Neural progenitor cell (in vitro differentiated cells): ENCODE measurements around the gene SP100. TPM values are rescaled to one million over a fixed set of nuclear protein-coding genes. Genes with fewer than 3 reads are reported as not detected.

Source experiments
- DNase-seq: peaks from one replicate; pipeline ENCODE4 v3.0.0-alpha.2; 2016; ENCODE audit warnings: low spot score
- H2AFZ ChIP-seq: fragments of 200-600 bp; sonication (generic); replicated peaks from 2 replicates; pipeline ENCODE4 v1.6.1; 2016; ENCODE audit warnings: antibody characterized with exemption
- H3F3A ChIP-seq: fragments of 200-600 bp; sonication (generic); 2 replicates; pipeline ENCODE4 v1.6.1; 2016; ENCODE audit warnings: antibody characterized with exemption, low read depth
- H3K27ac ChIP-seq: fragments of 200-600 bp; sonication (generic); 2 replicates; pipeline ENCODE4 v1.5.1; 2016; ENCODE audit warnings: mild to moderate bottlenecking
- H3K27me3 ChIP-seq: fragments of 200-600 bp; sonication (generic); 2 replicates; pipeline ENCODE4 v1.6.1; 2016; ENCODE audit warnings: mild to moderate bottlenecking, moderate library complexity
- H3K36me3 ChIP-seq: fragments of 200-600 bp; sonication (generic); 2 replicates; pipeline ENCODE4 v1.5.1; 2016
- H3K4me1 ChIP-seq: fragments of 200-600 bp; sonication (generic); 2 replicates; pipeline ENCODE4 v1.6.1; 2016; ENCODE audit warnings: mixed run types
- H3K4me2 ChIP-seq: fragments of 200-600 bp; sonication (generic); 2 replicates; pipeline ENCODE4 v1.6.1; 2016
- H3K4me3 ChIP-seq: fragments of 200-600 bp; sonication (generic); 2 replicates; pipeline ENCODE4 v1.5.1; 2016
- H3K79me2 ChIP-seq: fragments of 200-600 bp; sonication (generic); 2 replicates; pipeline ENCODE4 v1.6.1; 2016; ENCODE audit warnings: low read depth
- H3K9ac ChIP-seq: fragments of 200-600 bp; sonication (generic); 2 replicates; pipeline ENCODE4 v1.6.1; 2016
- H3K9me3 ChIP-seq: fragments of 200-600 bp; sonication (generic); 2 replicates; pipeline ENCODE4 v1.5.1; 2016; ENCODE audit warnings: low read depth
- H4K20me1 ChIP-seq: fragments of 200-600 bp; sonication (generic); 2 replicates; pipeline ENCODE4 v1.6.1; 2016; ENCODE audit warnings: low read depth
- H3K27ac Mint-ChIP-seq: 3 replicates; pipeline ENCODE4 v1.8.0; 2021; ENCODE audit warnings: mixed read lengths
- H3K27me3 Mint-ChIP-seq: 2 replicates; pipeline ENCODE4 v1.8.0; 2022; ENCODE audit warnings: low read depth, mild to moderate bottlenecking, inconsistent platforms, moderate library complexity, mixed read lengths; ENCODE audit not compliant: insufficient read depth
- H3K36me3 Mint-ChIP-seq: 3 replicates; pipeline ENCODE4 v1.8.0; 2021; ENCODE audit warnings: mixed read lengths
- H3K4me1 Mint-ChIP-seq: 3 replicates; pipeline ENCODE4 v1.8.0; 2021; ENCODE audit warnings: mixed read lengths
- H3K4me3 Mint-ChIP-seq: 3 replicates; pipeline ENCODE4 v1.8.0; 2021; ENCODE audit warnings: mild to moderate bottlenecking, moderate library complexity, mixed read lengths
- H3K9me3 Mint-ChIP-seq: 3 replicates; pipeline ENCODE4 v1.8.0; 2020; ENCODE audit warnings: mixed read lengths
- EZH2 ChIP-seq: fragments of 200-600 bp; sonication (generic); IDR thresholded peaks from 2 replicates; pipeline ENCODE4 v1.6.1; 2017; ENCODE audit warnings: antibody characterized with exemption, mild to moderate bottlenecking, moderate library complexity
- EZH2phosphoT487 ChIP-seq: fragments of 200-600 bp; sonication (generic); IDR thresholded peaks from 2 replicates; pipeline ENCODE4 v1.6.1; 2017; ENCODE audit warnings: antibody characterized with exemption
- total RNA-seq: library from RNA; depleted of rRNA; stranded (reverse); fragments of >200 nt; gene quantifications from 2 replicates; pipeline ENCODE4 v1.2.3, GENCODE V29; 2015; ENCODE audit warnings: low replicate concordance
- TF ChIP-seq, protein P1 (sequence below): fragments of 200-600 bp; sonication (generic); IDR thresholded peaks from 2 replicates; pipeline ENCODE4 v1.5.1; 2017; ENCODE audit warnings: antibody characterized with exemption, mild to moderate bottlenecking

Gene SP100
- total RNA-seq, 1 donor from 2014 or later = 0.69 TPM

DNA sequence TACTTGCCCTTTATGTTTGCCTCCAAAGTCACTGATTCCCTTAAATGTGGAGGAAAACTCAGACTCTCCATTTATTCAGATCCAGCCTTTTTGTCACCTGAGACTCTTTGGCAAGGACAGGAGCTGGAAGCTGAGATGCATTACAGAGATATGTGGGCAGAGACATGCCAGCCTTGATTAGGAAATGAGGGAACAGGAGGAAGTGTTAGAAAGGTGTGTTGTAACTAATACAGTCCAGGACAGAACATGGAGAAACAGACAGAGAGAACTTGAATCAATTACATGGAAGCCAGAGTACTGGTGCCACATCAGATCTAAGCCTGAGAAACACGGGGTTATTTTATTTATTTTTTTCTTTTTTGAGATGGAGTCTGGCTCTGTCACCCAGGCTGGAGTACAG lies 79.0 kb downstream of the SP100 start:
- Histone ChIP-seq H3K79me2 (no peaks in the 10 kb centered on the region), H3K9me3 (no peaks in the 10 kb centered on the region), H4K20me1 (no peaks in the 10 kb centered on the region), H3K36me3 (no peaks in the 10 kb centered on the region), H3K4me1 (no peaks in the 10 kb centered on the region), H3K9ac (no peak overlapping the region), H3K27ac (no peak overlapping the region), H3F3A (no peaks in the 10 kb centered on the region), H3K27me3 (no peaks in the 10 kb centered on the region), H2AFZ (no peak overlapping the region), H3K4me3 (no peak overlapping the region), H3K4me2 (no peak overlapping the region)
- Mint-ChIP-seq H3K27ac (no peak overlapping the region), H3K9me3 (peaks cover 4% of the 10 kb centered on the region), H3K4me1 (no peaks in the 10 kb centered on the region), H3K27me3 (no peaks in the 10 kb centered on the region), H3K36me3 (no peaks in the 10 kb centered on the region), H3K4me3 (no peak overlapping the region)
- TF ChIP-seq, protein P1, sequence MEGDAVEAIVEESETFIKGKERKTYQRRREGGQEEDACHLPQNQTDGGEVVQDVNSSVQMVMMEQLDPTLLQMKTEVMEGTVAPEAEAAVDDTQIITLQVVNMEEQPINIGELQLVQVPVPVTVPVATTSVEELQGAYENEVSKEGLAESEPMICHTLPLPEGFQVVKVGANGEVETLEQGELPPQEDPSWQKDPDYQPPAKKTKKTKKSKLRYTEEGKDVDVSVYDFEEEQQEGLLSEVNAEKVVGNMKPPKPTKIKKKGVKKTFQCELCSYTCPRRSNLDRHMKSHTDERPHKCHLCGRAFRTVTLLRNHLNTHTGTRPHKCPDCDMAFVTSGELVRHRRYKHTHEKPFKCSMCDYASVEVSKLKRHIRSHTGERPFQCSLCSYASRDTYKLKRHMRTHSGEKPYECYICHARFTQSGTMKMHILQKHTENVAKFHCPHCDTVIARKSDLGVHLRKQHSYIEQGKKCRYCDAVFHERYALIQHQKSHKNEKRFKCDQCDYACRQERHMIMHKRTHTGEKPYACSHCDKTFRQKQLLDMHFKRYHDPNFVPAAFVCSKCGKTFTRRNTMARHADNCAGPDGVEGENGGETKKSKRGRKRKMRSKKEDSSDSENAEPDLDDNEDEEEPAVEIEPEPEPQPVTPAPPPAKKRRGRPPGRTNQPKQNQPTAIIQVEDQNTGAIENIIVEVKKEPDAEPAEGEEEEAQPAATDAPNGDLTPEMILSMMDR = no peak
- TF ChIP-seq EZH2 = no peak
- no peak for TF ChIP-seq EZH2phosphoT487
- DNase-seq = no peak

DNA sequence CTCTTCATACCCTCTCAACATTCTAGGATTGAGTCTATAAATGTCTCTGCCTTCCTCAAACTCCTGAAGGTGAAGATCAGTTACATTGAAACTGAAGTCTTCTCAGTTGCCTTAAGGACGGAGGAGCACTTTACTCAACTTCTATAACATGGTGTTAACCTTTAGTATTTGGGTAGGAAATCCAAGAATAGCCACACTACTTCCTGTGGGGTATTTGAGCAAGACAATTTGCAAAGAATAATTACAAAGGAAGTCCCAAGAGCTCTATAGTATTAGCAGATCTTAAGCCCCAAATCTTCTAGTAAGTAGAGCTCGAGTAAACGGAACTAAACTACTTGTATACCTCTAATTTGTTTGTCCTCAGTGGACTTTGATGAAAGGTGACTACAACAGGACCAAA lies 80.9 kb downstream of the SP100 start:
- Mint-ChIP-seq H3K4me1 (no peaks in the 10 kb centered on the region), H3K27ac (no peak overlapping the region), H3K4me3 (no peak overlapping the region), H3K9me3 (peaks cover 2% of the 10 kb centered on the region), H3K36me3 (no peaks in the 10 kb centered on the region), H3K27me3 (no peaks in the 10 kb centered on the region)
- no peaks in the 10 kb centered on the region for H3K4me1 ChIP-seq
- no peak overlapping the region for H3K4me3 ChIP-seq
- no peaks in the 10 kb centered on the region for H3K36me3 ChIP-seq
- no peaks in the 10 kb centered on the region for H3K27me3 ChIP-seq
- H3F3A ChIP-seq = no peaks in the 10 kb centered on the region
- no peaks in the 10 kb centered on the region for H3K79me2 ChIP-seq
- no peaks in the 10 kb centered on the region for H4K20me1 ChIP-seq
- H3K4me2 ChIP-seq = no peak overlapping the region
- no peak overlapping the region for H2AFZ ChIP-seq
- H3K9ac ChIP-seq = no peak overlapping the region
- DNase-seq = no peak
- TF ChIP-seq, protein P1 = no peak
- TF ChIP-seq EZH2 (no peak), EZH2phosphoT487 (no peak)
- no peak overlapping the region for H3K27ac ChIP-seq
- no peaks in the 10 kb centered on the region for H3K9me3 ChIP-seq

DNA sequence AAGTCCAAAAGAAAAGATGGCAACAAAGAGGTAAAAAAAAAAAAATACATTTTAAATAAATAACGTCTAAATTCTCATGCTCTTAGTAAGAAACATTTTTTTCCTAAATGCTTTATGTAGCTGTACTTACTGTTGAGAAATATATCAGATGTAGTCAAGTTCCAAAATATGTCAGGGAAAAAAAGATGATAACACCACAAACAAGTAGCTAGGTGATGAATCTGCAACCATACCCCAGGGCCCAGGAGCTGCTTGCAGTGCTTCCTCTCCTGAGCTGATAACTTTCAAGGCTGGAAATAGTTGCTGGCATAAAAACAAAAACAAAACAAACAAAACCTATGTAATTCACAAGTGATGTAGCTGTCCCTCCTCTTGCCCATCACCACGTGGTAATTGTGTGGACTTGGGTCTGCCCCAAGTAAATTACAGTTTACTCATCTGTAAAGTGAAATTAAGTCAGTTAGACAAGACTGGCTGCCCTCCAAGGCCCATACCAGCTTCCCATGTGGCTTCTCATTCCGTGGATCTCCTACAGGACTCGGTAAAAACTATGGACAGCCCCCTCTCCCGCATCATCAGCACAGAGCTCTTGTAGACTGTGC lies 82.6 kb downstream of the SP100 start:
- no peak for TF ChIP-seq EZH2
- TF ChIP-seq, protein P1 = no peak
- TF ChIP-seq EZH2phosphoT487 = no peak
- Histone ChIP-seq H3K27ac (no peak overlapping the region), H3K4me2 (no peak overlapping the region), H3K79me2 (no peaks in the 10 kb centered on the region), H3K9me3 (no peaks in the 10 kb centered on the region), H2AFZ (no peak overlapping the region), H3K4me1 (no peaks in the 10 kb centered on the region), H3K36me3 (no peaks in the 10 kb centered on the region), H4K20me1 (no peaks in the 10 kb centered on the region), H3K9ac (no peak overlapping the region), H3K4me3 (no peak overlapping the region), H3K27me3 (no peaks in the 10 kb centered on the region), H3F3A (no peaks in the 10 kb centered on the region)
- Mint-ChIP-seq H3K4me1 (no peaks in the 10 kb centered on the region), H3K4me3 (no peak overlapping the region), H3K27me3 (no peaks in the 10 kb centered on the region), H3K36me3 (no peaks in the 10 kb centered on the region), H3K9me3 (no peaks in the 10 kb centered on the region), H3K27ac (no peak overlapping the region)
- no peak for DNase-seq
